Panc1 (cell line): Measurements from ENCODE around the gene MCM3AP.

Experiments used
- CTCF ChIP-seq: fragments of 450-650 bp; IDR thresholded peaks from 2 replicates; pipeline ENCODE4 v1.5.1; 2017; ENCODE audit warnings: mild to moderate bottlenecking
- POLR2AphosphoS5 ChIP-seq: IDR thresholded peaks from 2 replicates; pipeline ENCODE4 v1.6.1; 2012; ENCODE audit warnings: mild to moderate bottlenecking, low read depth, low read length, moderate library complexity
- TCF7L2 ChIP-seq: IDR thresholded peaks from 2 replicates; pipeline ENCODE4 v1.6.1; 2011; ENCODE audit warnings: mild to moderate bottlenecking, low read depth, low read length, inconsistent platforms

- no peak for TF ChIP-seq TCF7L2
- no peak for TF ChIP-seq POLR2AphosphoS5
- TF ChIP-seq CTCF: no peak
Measured at GRCh38 chr21:46308431-46308830, 23.0 kb upstream of the MCM3AP start.
